Psoas muscle (tissue), 8 donors: ENCODE measurements around the gene GCN1. TPM values are rescaled to one million over a fixed set of nuclear protein-coding genes. Genes with fewer than 3 reads are reported as not detected.

Experiments
- ATAC-seq, 4 donors: fragments of 200-7000 bp; cut with Tn5 transposase; one replicate each; pipeline ENCODE4 v1.9.1; 2020; ENCODE audit warnings: moderate library complexity in 3 of 4, mild to moderate bottlenecking in 2 of 4
- DNase-seq, 2 donors: peaks; one replicate each; pipeline ENCODE4 v3.0.0-alpha.2; 2020
- H3K27ac ChIP-seq: fragments of 200-600 bp; one replicate; pipeline ENCODE4 v1.8.0; 2022
- H3K27me3 ChIP-seq, 3 donors: fragments of 200-600 bp in 1 of 3; one replicate each; pipeline versions ENCODE4 v1.6.1 to v1.8.0; 2013 to 2022; ENCODE audit warnings: low read length in 2 of 3, mild to moderate bottlenecking in 2 of 3, moderate library complexity in 1 of 3; ENCODE audit not compliant: insufficient read depth in 3 of 3
- H3K36me3 ChIP-seq, 2 donors: fragments of 200-600 bp in 1 of 2; one replicate each; pipeline versions ENCODE4 v1.6.1 to v1.8.0; 2013 to 2022; ENCODE audit warnings: low read depth in 1 of 2, mild to moderate bottlenecking in 1 of 2, moderate library complexity in 1 of 2; ENCODE audit not compliant: insufficient read depth in 1 of 2
- H3K4me1 ChIP-seq: fragments of 200-600 bp; one replicate; pipeline ENCODE4 v1.8.0; 2022
- H3K4me3 ChIP-seq: fragments of 200-600 bp; one replicate; pipeline ENCODE4 v1.8.0; 2022; ENCODE audit warnings: mild to moderate bottlenecking
- H3K9me3 ChIP-seq: fragments of 200-600 bp; one replicate; pipeline ENCODE4 v1.8.0; 2022
- WGBS, 3 donors: extraction: QIAGEN DNeasy Blood & Tissue Kit; methylation state at CpG; one replicate each; pipeline versions ENCODE4 v1.1.6 to v1.1.7; 2013; 5-methylcytosine and 5-hydroxymethylcytosine counted together
- intact Hi-C, 2 donors: fragments of 100-400 bp; cut with DNase I; formaldehyde crosslinking; loops; one replicate each; pipeline versions ENCODE4 v1.11.0 to v1.14.2; 2022
- long read RNA-seq, 2 donors: library from polyadenylated mRNA; unstranded; transcript quantifications; one replicate each; pipeline ENCODE4 v2.0.0, GENCODE V29; 2021
- polyA plus RNA-seq, 3 donors: library from polyadenylated mRNA; stranded (reverse); fragments of 200-250 nt; gene quantifications; one replicate each; pipeline ENCODE4 v1.2.3, GENCODE V29; 2013
- total RNA-seq, 4 donors: library from RNA; stranded (reverse); fragmentation: NEBNext Ultra II Directional in 2 of 4; extraction: Animal tissue kit (Norgen Biotek cat#: 25700) in 2 of 4; gene quantifications; one replicate each; pipeline versions ENCODE4 v1.2.1 to v1.2.4, GENCODE V29; 2021 to 2023
- TF ChIP-seq, protein P1 (sequence below): fragments of 200-600 bp; IDR thresholded peaks from one replicate; pipeline ENCODE4 v1.8.0; 2022; ENCODE audit warnings: antibody characterized with exemption
- donor health status: healthy with polysubstance abuse.
- donor health status: DM: no; HTN: no; CAD: no; lungs with moderate emphysema.
- donor health status: Bipolar disorder and iron deficiency.
- donor health status: healthy.
- donor health status: DM: yes; HTN: yes; CAD: no.
- donor health status: DM: no; HTN: no; CAD: no.
- donor health status: DM: no; HTN: no; CAD: no.
- donor health status: DM: yes; HTN: yes; CAD: no.

The GCN1 gene, protein sequence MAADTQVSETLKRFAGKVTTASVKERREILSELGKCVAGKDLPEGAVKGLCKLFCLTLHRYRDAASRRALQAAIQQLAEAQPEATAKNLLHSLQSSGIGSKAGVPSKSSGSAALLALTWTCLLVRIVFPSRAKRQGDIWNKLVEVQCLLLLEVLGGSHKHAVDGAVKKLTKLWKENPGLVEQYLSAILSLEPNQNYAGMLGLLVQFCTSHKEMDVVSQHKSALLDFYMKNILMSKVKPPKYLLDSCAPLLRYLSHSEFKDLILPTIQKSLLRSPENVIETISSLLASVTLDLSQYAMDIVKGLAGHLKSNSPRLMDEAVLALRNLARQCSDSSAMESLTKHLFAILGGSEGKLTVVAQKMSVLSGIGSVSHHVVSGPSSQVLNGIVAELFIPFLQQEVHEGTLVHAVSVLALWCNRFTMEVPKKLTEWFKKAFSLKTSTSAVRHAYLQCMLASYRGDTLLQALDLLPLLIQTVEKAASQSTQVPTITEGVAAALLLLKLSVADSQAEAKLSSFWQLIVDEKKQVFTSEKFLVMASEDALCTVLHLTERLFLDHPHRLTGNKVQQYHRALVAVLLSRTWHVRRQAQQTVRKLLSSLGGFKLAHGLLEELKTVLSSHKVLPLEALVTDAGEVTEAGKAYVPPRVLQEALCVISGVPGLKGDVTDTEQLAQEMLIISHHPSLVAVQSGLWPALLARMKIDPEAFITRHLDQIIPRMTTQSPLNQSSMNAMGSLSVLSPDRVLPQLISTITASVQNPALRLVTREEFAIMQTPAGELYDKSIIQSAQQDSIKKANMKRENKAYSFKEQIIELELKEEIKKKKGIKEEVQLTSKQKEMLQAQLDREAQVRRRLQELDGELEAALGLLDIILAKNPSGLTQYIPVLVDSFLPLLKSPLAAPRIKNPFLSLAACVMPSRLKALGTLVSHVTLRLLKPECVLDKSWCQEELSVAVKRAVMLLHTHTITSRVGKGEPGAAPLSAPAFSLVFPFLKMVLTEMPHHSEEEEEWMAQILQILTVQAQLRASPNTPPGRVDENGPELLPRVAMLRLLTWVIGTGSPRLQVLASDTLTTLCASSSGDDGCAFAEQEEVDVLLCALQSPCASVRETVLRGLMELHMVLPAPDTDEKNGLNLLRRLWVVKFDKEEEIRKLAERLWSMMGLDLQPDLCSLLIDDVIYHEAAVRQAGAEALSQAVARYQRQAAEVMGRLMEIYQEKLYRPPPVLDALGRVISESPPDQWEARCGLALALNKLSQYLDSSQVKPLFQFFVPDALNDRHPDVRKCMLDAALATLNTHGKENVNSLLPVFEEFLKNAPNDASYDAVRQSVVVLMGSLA (N-terminal part only)
- total RNA-seq (10 to 100 TPM; 63.1 to 80.9 (median 68.6) TPM), polyA plus RNA-seq (10 to 100 TPM; 19.6 to 55.7 (median 43.2) TPM)
- long read RNA-seq, donor 1, partial matches to known transcripts: 62 of 65 reads
- long read RNA-seq, donor 1, other reads (novel, unspliced or antisense): 3 of 65 reads
- long read RNA-seq, donor 2, full-length matches to known transcripts: 2 of 72 reads
- long read RNA-seq, donor 2, partial matches to known transcripts: 64 of 72 reads
- long read RNA-seq, donor 2, other reads (novel, unspliced or antisense): 6 of 72 reads

DNA sequence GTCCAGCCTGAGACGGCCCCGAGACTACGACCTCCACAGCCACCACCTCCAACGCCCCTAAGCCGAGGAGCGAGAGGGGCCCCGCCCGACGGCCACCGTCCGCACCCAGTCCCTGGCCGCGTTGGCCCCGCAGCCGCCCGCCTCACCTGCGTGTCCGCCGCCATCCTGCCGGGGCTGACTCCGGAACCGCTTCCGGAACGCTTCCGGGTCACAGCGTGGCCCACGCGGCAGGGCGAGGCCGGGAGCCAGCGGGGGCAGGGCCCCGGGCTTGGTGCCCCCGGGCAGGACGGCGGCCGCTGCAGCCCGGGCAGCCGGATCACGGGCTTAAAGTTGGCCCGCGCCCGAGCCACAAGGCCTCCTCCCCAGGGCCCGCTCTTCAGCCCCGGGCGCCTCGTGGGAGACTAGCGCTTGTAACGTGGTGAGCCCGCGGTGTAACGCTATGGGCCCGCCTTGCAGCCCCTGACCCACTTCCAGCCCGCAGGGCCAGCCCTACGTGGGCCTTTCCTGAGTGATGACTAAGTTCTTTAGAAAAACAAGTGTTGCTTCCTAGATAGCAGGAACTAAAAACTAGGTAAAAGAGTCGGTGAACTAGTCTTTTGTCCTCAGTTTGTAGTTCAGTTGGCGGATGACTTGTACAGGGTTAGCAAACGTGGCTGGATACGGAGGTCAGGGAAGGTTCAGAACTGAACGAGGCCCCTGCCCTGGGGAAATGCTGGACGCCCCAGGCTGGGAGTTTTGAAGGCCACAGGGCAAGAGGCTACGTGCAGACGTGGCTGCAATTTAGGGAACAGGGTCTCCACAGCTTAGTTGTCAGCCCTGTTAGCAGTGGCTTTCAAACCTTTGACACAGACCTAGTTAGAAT lies at the start of gene GCN1:
TSS of gene GCN1 (minus strand) at position 182 of the 862 bp plus-strand sequence. CDS start at position 164, 18 bp downstream.
- H3K4me1 ChIP-seq: peaks cover 57% of the 10 kb centered on the region
- 2 to 4% (median 3%) methylated on average over 41 to 62 of the region's 62 CpGs for WGBS, 3 donors
- intact Hi-C loops: no loop called here

DNA sequence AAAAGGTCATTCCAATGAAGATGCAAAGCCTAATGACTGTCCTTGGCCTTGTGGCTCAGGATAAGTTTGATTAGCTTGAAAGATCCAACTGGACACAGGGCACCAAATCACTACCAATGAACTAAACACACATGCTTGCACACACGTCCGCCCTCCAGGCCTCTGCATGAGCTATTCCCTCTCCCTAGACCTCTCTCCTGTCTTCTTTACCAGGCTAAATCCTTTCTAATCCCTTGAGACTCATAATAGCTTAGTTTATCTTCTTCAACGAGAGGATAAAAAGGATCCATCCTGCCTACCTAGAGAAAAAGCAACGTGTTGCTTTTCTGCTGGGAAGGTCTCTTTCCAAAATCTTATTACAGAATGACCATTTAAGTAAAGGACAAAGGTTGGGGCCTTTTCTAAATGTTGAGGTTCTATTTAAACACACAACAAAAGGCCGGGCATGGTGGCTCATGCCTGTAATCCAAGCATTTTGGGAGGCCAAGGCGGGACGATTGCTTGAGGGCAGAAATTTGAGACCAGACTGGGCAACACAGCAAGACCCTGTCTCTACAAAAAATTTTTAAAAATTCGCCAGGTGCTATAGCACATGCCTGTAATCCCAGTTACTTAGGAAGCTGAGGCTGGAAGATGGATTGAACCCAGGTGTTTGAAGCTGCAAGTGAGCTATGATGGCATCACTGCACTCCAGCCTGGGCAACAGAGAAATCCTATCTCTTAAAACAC lies 48.6 kb upstream of the GCN1 start:
- WGBS, 3 donors: 56 to 65% (median 56%) methylated on average over 8 of the region's 8 CpGs
- Histone ChIP-seq H3K4me1 (peaks cover 87% of the 10 kb centered on the region), H3K4me3 (no peak overlapping the region), H3K27me3 (no peaks in the 10 kb centered on the region), H3K9me3 (no peaks in the 10 kb centered on the region), H3K27ac (peak overlapping the region; percentile 99), H3K36me3 (peaks cover 0 to 3% of the 10 kb centered on the region in 2 donors)
- intact Hi-C loops: no loop called here
- ATAC-seq: no peak
- DNase-seq: no peak
- TF ChIP-seq, protein P1, sequence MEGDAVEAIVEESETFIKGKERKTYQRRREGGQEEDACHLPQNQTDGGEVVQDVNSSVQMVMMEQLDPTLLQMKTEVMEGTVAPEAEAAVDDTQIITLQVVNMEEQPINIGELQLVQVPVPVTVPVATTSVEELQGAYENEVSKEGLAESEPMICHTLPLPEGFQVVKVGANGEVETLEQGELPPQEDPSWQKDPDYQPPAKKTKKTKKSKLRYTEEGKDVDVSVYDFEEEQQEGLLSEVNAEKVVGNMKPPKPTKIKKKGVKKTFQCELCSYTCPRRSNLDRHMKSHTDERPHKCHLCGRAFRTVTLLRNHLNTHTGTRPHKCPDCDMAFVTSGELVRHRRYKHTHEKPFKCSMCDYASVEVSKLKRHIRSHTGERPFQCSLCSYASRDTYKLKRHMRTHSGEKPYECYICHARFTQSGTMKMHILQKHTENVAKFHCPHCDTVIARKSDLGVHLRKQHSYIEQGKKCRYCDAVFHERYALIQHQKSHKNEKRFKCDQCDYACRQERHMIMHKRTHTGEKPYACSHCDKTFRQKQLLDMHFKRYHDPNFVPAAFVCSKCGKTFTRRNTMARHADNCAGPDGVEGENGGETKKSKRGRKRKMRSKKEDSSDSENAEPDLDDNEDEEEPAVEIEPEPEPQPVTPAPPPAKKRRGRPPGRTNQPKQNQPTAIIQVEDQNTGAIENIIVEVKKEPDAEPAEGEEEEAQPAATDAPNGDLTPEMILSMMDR: no peak

More for the DNA sequence above, at the start of gene GCN1:
- peak; percentile 88 to 94 for DNase-seq
- ATAC-seq: peak; percentile 88 to 95 (median 92)
- Histone ChIP-seq H3K4me3 (peak within 1 kb of the TSS; percentile 84), H3K27ac (peak within 1 kb of the TSS; percentile 91), H3K9me3 (no peaks in the 10 kb centered on the region), H3K36me3 (peaks cover 5 to 50% of the 10 kb centered on the region in 2 donors), H3K27me3 (no peaks in the 10 kb centered on the region)
- TF ChIP-seq, protein P1: no peak

DNA sequence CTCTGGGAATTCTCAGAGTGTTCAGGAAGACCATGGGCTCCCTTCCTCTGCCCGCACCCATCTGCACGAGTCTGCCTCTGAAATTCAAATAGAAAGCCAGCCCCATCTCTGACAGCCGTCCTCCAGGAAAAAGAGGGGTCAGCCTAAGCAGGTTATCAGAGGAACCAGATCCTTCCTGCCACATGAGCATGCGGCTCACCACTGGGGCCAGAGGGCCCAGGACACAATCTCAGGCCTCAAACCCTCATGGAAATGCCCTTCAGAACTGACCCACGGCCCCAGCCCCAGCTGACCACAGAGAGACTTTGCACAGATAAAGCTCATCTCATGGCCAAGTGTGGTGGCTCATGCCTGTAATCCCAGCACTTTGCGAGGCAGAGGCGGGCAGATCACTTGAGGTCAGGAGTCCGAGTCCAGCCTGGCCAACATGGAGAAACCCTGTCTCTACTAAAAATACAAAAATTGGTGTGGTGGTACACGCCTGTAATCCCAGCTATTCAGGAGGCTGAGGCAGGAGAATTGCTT lies 47.8 kb upstream of the GCN1 start:
- no peaks in the 10 kb centered on the region for H3K9me3 ChIP-seq
- intact Hi-C loops: no loop called here
- ATAC-seq (no peak), DNase-seq (no peak)
- peaks cover 0 to 3% of the 10 kb centered on the region in 2 donors for H3K36me3 ChIP-seq
- no peaks in the 10 kb centered on the region for H3K27me3 ChIP-seq
- TF ChIP-seq, protein P1: no peak
- peaks cover 87% of the 10 kb centered on the region for H3K4me1 ChIP-seq
- H3K4me3 ChIP-seq: peak overlapping the region; percentile 36
- WGBS, 3 donors: 43 to 73% (median 48%) methylated on average over 9 of the region's 9 CpGs
- H3K27ac ChIP-seq: peak overlapping the region; percentile 99
